ENCODE measurements around the gene RAB40C.

The RAB40C gene

GRCh38 chr16:643050-643368 is 53.1 kb downstream of the RAB40C start:
- Histone ChIP-seq H3K9me3 (ENCODE audit: control extremely low read depth in 1 of 5, control insufficient read depth in 4 of 5, insufficient read depth in 2 of 5, low read depth in 1 of 5, low read length in 4 of 5) (no peaks in the 10 kb centered on the region), H3K27ac (ENCODE audit: insufficient read depth in 1 of 2, low read depth in 1 of 2, low read length in 2 of 2, poor library complexity in 1 of 2, severe bottlenecking in 2 of 2) (no peak overlapping the region), H3K4me1 (ENCODE audit: control extremely low read depth in 1 of 4, control insufficient read depth in 4 of 4, insufficient read depth in 4 of 4, low read length in 3 of 4) (peaks cover 0 to 35% (median 32%) of the 10 kb centered on the region in 4 experiments), H3K4me3 (ENCODE audit: control insufficient read depth in 1 of 7, extremely low read depth in 1 of 7, insufficient read depth in 4 of 7, low read depth in 2 of 7, low read length in 6 of 7) (peak overlapping the region in 3 of 7 experiments; percentile 74 to 79 (median 75)), H3K36me3 (ENCODE audit: control insufficient read depth in 4 of 4, insufficient read depth in 4 of 4, low read length in 3 of 4) (peaks cover 0 to 13% (median 0%) of the 10 kb centered on the region in 4 experiments), H3K27me3 (replicated peaks in 2 of 5; ENCODE audit: control insufficient read depth in 4 of 5, insufficient read depth in 5 of 5, low read length in 4 of 5) (no peaks in the 10 kb centered on the region)
- 97% methylated on average over 13 of the region's 13 CpGs for WGBS (ENCODE audit: insufficient coverage)
- no peak for DNase-seq
- ChIA-PET CTCF (interaction anchor here (1.0 to 1.6 kb wide), 4 partner anchors 17 to 47 kb away, joined by 3 to 4 read pairs (median 3); partner anchors contain the start of gene RHOT2), POLR2A (no interaction called here)

- Histone ChIP-seq H3K27ac (ENCODE audit: insufficient read depth in 1 of 2, low read depth in 1 of 2, low read length in 2 of 2, poor library complexity in 1 of 2, severe bottlenecking in 2 of 2) (no peak overlapping the region), H3K36me3 (ENCODE audit: control insufficient read depth in 4 of 4, insufficient read depth in 4 of 4, low read length in 3 of 4) (peaks cover 0 to 13% (median 0%) of the 10 kb centered on the region in 4 experiments), H3K4me1 (ENCODE audit: control extremely low read depth in 1 of 4, control insufficient read depth in 4 of 4, insufficient read depth in 4 of 4, low read length in 3 of 4) (peaks cover 0 to 46% (median 44%) of the 10 kb centered on the region in 4 experiments), H3K9me3 (ENCODE audit: control extremely low read depth in 1 of 5, control insufficient read depth in 4 of 5, insufficient read depth in 2 of 5, low read depth in 1 of 5, low read length in 4 of 5) (no peaks in the 10 kb centered on the region), H3K4me3 (ENCODE audit: control insufficient read depth in 1 of 7, extremely low read depth in 1 of 7, insufficient read depth in 4 of 7, low read depth in 2 of 7, low read length in 6 of 7) (no peak overlapping the region), H3K27me3 (replicated peaks in 2 of 5; ENCODE audit: control insufficient read depth in 4 of 5, insufficient read depth in 5 of 5, low read length in 4 of 5) (no peaks in the 10 kb centered on the region)
- no peak for DNase-seq
- POLR2A ChIA-PET: no interaction called here
- CTCF ChIA-PET: no interaction called here
- 100% methylated on average over 8 of the region's 12 CpGs for WGBS (ENCODE audit: insufficient coverage)
These were observed 54.7 kb downstream of the RAB40C start for GRCh38 chr16:644556-644955.

GRCh38 chr16:645852-646678 is 56.2 kb downstream of the RAB40C start:
- H3K36me3 ChIP-seq (ENCODE audit: control insufficient read depth in 4 of 4, insufficient read depth in 4 of 4, low read length in 3 of 4): peaks cover 0 to 17% (median 0%) of the 10 kb centered on the region in 4 experiments

GRCh38 chr16:646679-647172 is 56.9 kb downstream of the RAB40C start:
- H3K4me1 ChIP-seq (ENCODE audit: control extremely low read depth in 1 of 4, control insufficient read depth in 4 of 4, insufficient read depth in 4 of 4, low read length in 3 of 4): peaks cover 0 to 45% (median 41%) of the 10 kb centered on the region in 4 experiments
- H3K27ac ChIP-seq (ENCODE audit: insufficient read depth in 1 of 2, low read depth in 1 of 2, low read length in 2 of 2, poor library complexity in 1 of 2, severe bottlenecking in 2 of 2): no peak overlapping the region
- DNase-seq: no peak
- peaks cover 0 to 22% (median 0%) of the 10 kb centered on the region in 4 experiments for H3K36me3 ChIP-seq (ENCODE audit: control insufficient read depth in 4 of 4, insufficient read depth in 4 of 4, low read length in 3 of 4)
- 95% methylated on average over 12 of the region's 22 CpGs for WGBS (ENCODE audit: insufficient coverage)
- no peaks in the 10 kb centered on the region for H3K27me3 ChIP-seq (replicated peaks in 2 of 5; ENCODE audit: control insufficient read depth in 4 of 5, insufficient read depth in 5 of 5, low read length in 4 of 5)
- no peak overlapping the region for H3K4me3 ChIP-seq (ENCODE audit: control insufficient read depth in 1 of 7, extremely low read depth in 1 of 7, insufficient read depth in 4 of 7, low read depth in 2 of 7, low read length in 6 of 7)
- POLR2A ChIA-PET: no interaction called here
- H3K9me3 ChIP-seq (ENCODE audit: control extremely low read depth in 1 of 5, control insufficient read depth in 4 of 5, insufficient read depth in 2 of 5, low read depth in 1 of 5, low read length in 4 of 5): no peaks in the 10 kb centered on the region
- CTCF ChIA-PET: interaction anchor here (1.5 kb wide), 1 partner anchor 70 kb away, joined by 5 read pairs; no protein-coding TSS in a partner anchor

More at GRCh38 chr16:645852-646678, 56.2 kb downstream of the RAB40C start:
- Histone ChIP-seq H3K4me3 (ENCODE audit: control insufficient read depth in 1 of 7, extremely low read depth in 1 of 7, insufficient read depth in 4 of 7, low read depth in 2 of 7, low read length in 6 of 7) (no peak overlapping the region), H3K4me1 (ENCODE audit: control extremely low read depth in 1 of 4, control insufficient read depth in 4 of 4, insufficient read depth in 4 of 4, low read length in 3 of 4) (peaks cover 0 to 51% (median 47%) of the 10 kb centered on the region in 4 experiments), H3K27me3 (replicated peaks in 2 of 5; ENCODE audit: control insufficient read depth in 4 of 5, insufficient read depth in 5 of 5, low read length in 4 of 5) (no peaks in the 10 kb centered on the region), H3K27ac (ENCODE audit: insufficient read depth in 1 of 2, low read depth in 1 of 2, low read length in 2 of 2, poor library complexity in 1 of 2, severe bottlenecking in 2 of 2) (no peak overlapping the region), H3K9me3 (ENCODE audit: control extremely low read depth in 1 of 5, control insufficient read depth in 4 of 5, insufficient read depth in 2 of 5, low read depth in 1 of 5, low read length in 4 of 5) (no peaks in the 10 kb centered on the region)
- ChIA-PET CTCF (no interaction called here), POLR2A (interaction anchor here (0.6 kb wide), 1 partner anchor 175 kb away, joined by 3 read pairs; no protein-coding TSS in a partner anchor)
- 96% methylated on average over 17 of the region's 32 CpGs for WGBS (ENCODE audit: insufficient coverage)
- DNase-seq: no peak

- ChIA-PET POLR2A (interaction anchor here (0.7 kb wide), 1 partner anchor 1854 kb away, joined by 3 read pairs; no protein-coding TSS in a partner anchor), CTCF (interaction anchor here (1.2 to 1.5 kb wide), 2 partner anchors 42 to 70 kb away, joined by 3 to 5 read pairs; no protein-coding TSS in a partner anchor)
- no peak for DNase-seq
- WGBS (ENCODE audit: insufficient coverage): 94% methylated on average over 13 of the region's 25 CpGs
- H3K9me3 ChIP-seq (ENCODE audit: control extremely low read depth in 1 of 5, control insufficient read depth in 4 of 5, insufficient read depth in 2 of 5, low read depth in 1 of 5, low read length in 4 of 5): no peaks in the 10 kb centered on the region
- no peak overlapping the region for H3K27ac ChIP-seq (ENCODE audit: insufficient read depth in 1 of 2, low read depth in 1 of 2, low read length in 2 of 2, poor library complexity in 1 of 2, severe bottlenecking in 2 of 2)
- peaks cover 0 to 40% (median 39%) of the 10 kb centered on the region in 4 experiments for H3K4me1 ChIP-seq (ENCODE audit: control extremely low read depth in 1 of 4, control insufficient read depth in 4 of 4, insufficient read depth in 4 of 4, low read length in 3 of 4)
- peaks cover 0 to 28% (median 2%) of the 10 kb centered on the region in 4 experiments for H3K36me3 ChIP-seq (ENCODE audit: control insufficient read depth in 4 of 4, insufficient read depth in 4 of 4, low read length in 3 of 4)
- H3K27me3 ChIP-seq (replicated peaks in 2 of 5; ENCODE audit: control insufficient read depth in 4 of 5, insufficient read depth in 5 of 5, low read length in 4 of 5): no peaks in the 10 kb centered on the region
- no peak overlapping the region for H3K4me3 ChIP-seq (ENCODE audit: control insufficient read depth in 1 of 7, extremely low read depth in 1 of 7, insufficient read depth in 4 of 7, low read depth in 2 of 7, low read length in 6 of 7)
These were observed 57.5 kb downstream of the RAB40C start for GRCh38 chr16:647173-647902.

GRCh38 chr16:648071-648780 is 58.4 kb downstream of the RAB40C start:
- POLR2A ChIA-PET: interaction anchor here (0.7 kb wide), 1 partner anchor 1853 kb away, joined by 3 read pairs; no protein-coding TSS in a partner anchor
- 46% methylated on average over 16 of the region's 24 CpGs for WGBS (ENCODE audit: insufficient coverage)
- DNase-seq: peak in 2 of 3 donors; percentile 47 to 56
- peak overlapping the region in 6 of 7 experiments; percentile 38 to 81 (median 74) for H3K4me3 ChIP-seq (ENCODE audit: control insufficient read depth in 1 of 7, extremely low read depth in 1 of 7, insufficient read depth in 4 of 7, low read depth in 2 of 7, low read length in 6 of 7)
- no peaks in the 10 kb centered on the region for H3K27me3 ChIP-seq (replicated peaks in 2 of 5; ENCODE audit: control insufficient read depth in 4 of 5, insufficient read depth in 5 of 5, low read length in 4 of 5)
- CTCF ChIA-PET: interaction anchor here (0.9 to 2.0 kb wide), 4 partner anchors 12 to 71 kb away, joined by 3 to 5 read pairs (median 4); partner anchors contain the start of gene METTL26
- no peaks in the 10 kb centered on the region for H3K9me3 ChIP-seq (ENCODE audit: control extremely low read depth in 1 of 5, control insufficient read depth in 4 of 5, insufficient read depth in 2 of 5, low read depth in 1 of 5, low read length in 4 of 5)
- H3K27ac ChIP-seq (ENCODE audit: insufficient read depth in 1 of 2, low read depth in 1 of 2, low read length in 2 of 2, poor library complexity in 1 of 2, severe bottlenecking in 2 of 2): peak overlapping the region; percentile 79 to 88
- peaks cover 0 to 37% (median 5%) of the 10 kb centered on the region in 4 experiments for H3K36me3 ChIP-seq (ENCODE audit: control insufficient read depth in 4 of 4, insufficient read depth in 4 of 4, low read length in 3 of 4)
- H3K4me1 ChIP-seq (ENCODE audit: control extremely low read depth in 1 of 4, control insufficient read depth in 4 of 4, insufficient read depth in 4 of 4, low read length in 3 of 4): peaks cover 0 to 31% (median 31%) of the 10 kb centered on the region in 4 experiments

Data from common myeloid progenitor, CD34-positive (primary cell).